Thymus (tissue), 11 donors: Measurements from ENCODE around the gene HOOK2. TPM values are rescaled to one million over a fixed set of nuclear protein-coding genes. Genes with fewer than 3 reads are reported as not detected.

ENCODE experiments used
- DNase-seq, 9 donors: peaks; one replicate each; pipeline ENCODE4 v3.0.0-alpha.2; 2013; ENCODE audit warnings: low spot score in 9 of 9, low read depth in 6 of 9, missing footprints in 1 of 9
- H3K27ac ChIP-seq, 2 donors: one replicate each; pipeline ENCODE4 v1.5.1; 2013; ENCODE audit warnings: control low read depth in 1 of 2, low read depth in 1 of 2, low read length in 1 of 2, mild to moderate bottlenecking in 1 of 2, moderate library complexity in 1 of 2
- H3K27me3 ChIP-seq, 2 donors: one replicate each; pipeline ENCODE4 v1.5.1; 2013; ENCODE audit warnings: low read length in 1 of 2; ENCODE audit not compliant: control insufficient read depth in 2 of 2, insufficient read depth in 1 of 2
- H3K36me3 ChIP-seq, 2 donors: one replicate each; pipeline ENCODE4 v1.5.1; 2013; ENCODE audit warnings: low read length in 1 of 2, mild to moderate bottlenecking in 1 of 2, moderate library complexity in 1 of 2; ENCODE audit not compliant: control insufficient read depth in 2 of 2, insufficient read depth in 2 of 2
- H3K4me1 ChIP-seq, 2 donors: one replicate each; pipeline ENCODE4 v1.5.1; 2013; ENCODE audit warnings: low read length in 2 of 2; ENCODE audit not compliant: control insufficient read depth in 2 of 2, insufficient read depth in 2 of 2
- H3K4me3 ChIP-seq, 2 donors: one replicate each; pipeline ENCODE4 v1.5.1; 2013; ENCODE audit warnings: low read length in 2 of 2, control low read depth in 1 of 2, mild to moderate bottlenecking in 1 of 2
- H3K9me3 ChIP-seq, 2 donors: one replicate each; pipeline ENCODE4 v1.5.1; 2013; ENCODE audit warnings: low read length in 1 of 2, mild to moderate bottlenecking in 1 of 2; ENCODE audit not compliant: control insufficient read depth in 2 of 2, insufficient read depth in 1 of 2
- WGBS: extraction: QIAGEN DNeasy Blood & Tissue Kit; methylation state at CpG from one replicate; pipeline ENCODE4 v1.1.7; 2013; 5-methylcytosine and 5-hydroxymethylcytosine counted together
- polyA plus RNA-seq: library from polyadenylated mRNA; stranded (reverse); fragments of 200-250 nt; gene quantifications from one replicate; pipeline ENCODE4 v1.2.3, GENCODE V29; 2013
- total RNA-seq: library from RNA; stranded (reverse); fragments of 120-200 nt; gene quantifications from one replicate; pipeline ENCODE4 v1.2.4, GENCODE V29; 2013
- donor health status: healthy.

Gene HOOK2
- total and polyA plus RNA-seq, 2 donors, result 8.7 to 36.4 TPM

GRCh38 chr19:12766051-12766521 lies 9.3 kb downstream of the HOOK2 start:
- 52% methylated on average over 30 of the region's 30 CpGs for WGBS
- Histone ChIP-seq H3K4me1 (peaks cover 2 to 17% of the 10 kb centered on the region in 2 donors), H3K36me3 (no peaks in the 10 kb centered on the region), H3K9me3 (peaks cover 0 to 4% of the 10 kb centered on the region in 2 donors), H3K4me3 (peak overlapping the region; percentile 8 to 21), H3K27ac (no peak overlapping the region), H3K27me3 (peaks cover 0 to 14% of the 10 kb centered on the region in 2 donors)
- peak in 3 of 9 donors; percentile 65 to 80 (median 75) for DNase-seq

GRCh38 chr19:12764698-12765097 lies 10.7 kb downstream of the HOOK2 start:
- no peaks in the 10 kb centered on the region for H3K36me3 ChIP-seq
- peaks cover under 1 to 9% of the 10 kb centered on the region in 2 donors for H3K4me1 ChIP-seq
- 99% methylated on average over 16 of the region's 16 CpGs for WGBS
- H3K9me3 ChIP-seq, result peaks cover 0 to 4% of the 10 kb centered on the region in 2 donors
- no peak overlapping the region for H3K4me3 ChIP-seq
- no peak for DNase-seq
- H3K27me3 ChIP-seq, result peaks cover 0 to 9% of the 10 kb centered on the region in 2 donors
- H3K27ac ChIP-seq, result no peak overlapping the region

- no peak overlapping the region for H3K4me3 ChIP-seq
- peaks cover 0 to 13% of the 10 kb centered on the region in 2 donors for H3K27me3 ChIP-seq
- peaks cover 0 to 4% of the 10 kb centered on the region in 2 donors for H3K4me1 ChIP-seq
- no peak for DNase-seq
- no peaks in the 10 kb centered on the region for H3K36me3 ChIP-seq
- H3K9me3 ChIP-seq, result peaks cover 0 to 4% of the 10 kb centered on the region in 2 donors
- no peak overlapping the region for H3K27ac ChIP-seq
- 97% methylated on average over 11 of the region's 11 CpGs for WGBS
Observed at GRCh38 chr19:12763100-12763499, 12.3 kb downstream of the HOOK2 start.

- peaks cover 0 to 29% of the 10 kb centered on the region in 2 donors for H3K27me3 ChIP-seq
- H3K9me3 ChIP-seq, result peaks cover 0 to 7% of the 10 kb centered on the region in 2 donors
- peaks cover 6 to 7% of the 10 kb centered on the region in 2 donors for H3K4me1 ChIP-seq
- no peak overlapping the region for H3K27ac ChIP-seq
- no peak overlapping the region for H3K4me3 ChIP-seq
- WGBS, result 99% methylated on average over 6 of the region's 6 CpGs
- no peak for DNase-seq
- no peaks in the 10 kb centered on the region for H3K36me3 ChIP-seq
Observed at GRCh38 chr19:12759686-12760085, 15.7 kb downstream of the HOOK2 start.

GRCh38 chr19:12757544-12758274 lies 17.6 kb downstream of the HOOK2 start:
- Histone ChIP-seq H3K4me1 (peaks cover 6 to 7% of the 10 kb centered on the region in 2 donors), H3K27me3 (peaks cover 0 to 35% of the 10 kb centered on the region in 2 donors), H3K27ac (no peak overlapping the region), H3K4me3 (no peak overlapping the region), H3K9me3 (peaks cover 0 to 7% of the 10 kb centered on the region in 2 donors), H3K36me3 (no peaks in the 10 kb centered on the region)
- DNase-seq, result peak in 4 of 9 donors; percentile 38 to 66 (median 60)
- WGBS, result 13% methylated on average over 60 of the region's 60 CpGs

- no peak overlapping the region for H3K4me3 ChIP-seq
- no peak overlapping the region for H3K27ac ChIP-seq
- DNase-seq, result no peak
- H3K36me3 ChIP-seq, result no peaks in the 10 kb centered on the region
- peaks cover 6 to 7% of the 10 kb centered on the region in 2 donors for H3K4me1 ChIP-seq
- H3K27me3 ChIP-seq, result peaks cover 0 to 47% of the 10 kb centered on the region in 2 donors
- 94% methylated on average over 19 of the region's 19 CpGs for WGBS
- H3K9me3 ChIP-seq, result peaks cover 0 to 7% of the 10 kb centered on the region in 2 donors
Observed at GRCh38 chr19:12756150-12756883, 19.0 kb downstream of the HOOK2 start.

GRCh38 chr19:12754465-12755196 lies 20.7 kb downstream of the HOOK2 start:
- Histone ChIP-seq H3K4me3 (no peak overlapping the region), H3K4me1 (peaks cover 6 to 10% of the 10 kb centered on the region in 2 donors), H3K9me3 (peaks cover 0 to 3% of the 10 kb centered on the region in 2 donors), H3K27ac (no peak overlapping the region), H3K36me3 (no peaks in the 10 kb centered on the region), H3K27me3 (peaks cover 0 to 64% of the 10 kb centered on the region in 2 donors)
- WGBS, result 79% methylated on average over 50 of the region's 50 CpGs
- no peak for DNase-seq

- H3K27me3 ChIP-seq, result peaks cover 0 to 54% of the 10 kb centered on the region in 2 donors
- H3K36me3 ChIP-seq, result peaks cover 12% of the 10 kb centered on the region in 2 donors
- 91% methylated on average over 23 of the region's 23 CpGs for WGBS
- H3K4me3 ChIP-seq, result no peak overlapping the region
- no peak overlapping the region for H3K27ac ChIP-seq
- DNase-seq, result no peak
- H3K9me3 ChIP-seq, result peaks cover 6 to 10% of the 10 kb centered on the region in 2 donors
- peaks cover 0 to 4% of the 10 kb centered on the region in 2 donors for H3K4me1 ChIP-seq
Observed at GRCh38 chr19:12752056-12752781, 23.1 kb downstream of the HOOK2 start.
